H1 (cell line): ENCODE results near the gene RAD9A. TPM values are rescaled to one million over a fixed set of nuclear protein-coding genes. Genes with fewer than 3 reads are reported as not detected.

ENCODE experiments used
- CTCF ChIA-PET: fragments of 300-600 bp; sonication (Branson Sonifier 250); formaldehyde crosslinking; loops from one replicate; lab custom pipeline; 2021; ENCODE audit not compliant: partially characterized antibody; lab: Charles Lee
- POLR2A ChIA-PET: fragments of 300-600 bp; sonication (Branson Sonifier 250); formaldehyde crosslinking; loops from one replicate; lab custom pipeline; 2021; ENCODE audit warnings: inconsistent platforms; ENCODE audit not compliant: partially characterized antibody; lab: Charles Lee
- DNase-seq, 2 experiments: peaks; one replicate each; pipeline versions ENCODE4 v3.0.0 to v3.0.0-alpha.2; 2010 to 2022; ENCODE audit warnings: low spot score in 2 of 2, low read depth in 1 of 2, mixed read lengths in 1 of 2
- FAIRE-seq: peaks from 2 replicates; lab custom pipeline; 2011; peaks lifted over from hg19 to GRCh38; lab: Jason Lieb, UNC
- H2AFZ ChIP-seq: 2 replicates; pipeline ENCODE4 v1.8.1; 2012; ENCODE audit warnings: low read length, inconsistent platforms
- H2AK5ac ChIP-seq: 2 replicates; pipeline ENCODE4 v1.6.1; 2013; ENCODE audit warnings: low read depth, low read length
- H2BK120ac ChIP-seq: replicated peaks from 2 replicates; pipeline ENCODE3; 2013; ENCODE audit warnings: low read depth, low read length, inconsistent platforms
- H2BK12ac ChIP-seq: 2 replicates; pipeline ENCODE4 v1.6.1; 2013; ENCODE audit warnings: low read depth, low read length
- H2BK15ac ChIP-seq: 2 replicates; pipeline ENCODE4 v1.6.1; 2013; ENCODE audit warnings: low read length
- H2BK20ac ChIP-seq: 2 replicates; pipeline ENCODE4 v1.6.1; 2013; ENCODE audit warnings: low read length
- H2BK5ac ChIP-seq: 2 replicates; pipeline ENCODE4 v1.6.1; 2013; ENCODE audit warnings: low read depth, low read length
- H3K14ac ChIP-seq: 2 replicates; pipeline ENCODE4 v1.6.1; 2013; ENCODE audit warnings: inconsistent platforms; ENCODE audit not compliant: insufficient read length
- H3K18ac ChIP-seq: 2 replicates; pipeline ENCODE4 v1.6.1; 2013; ENCODE audit warnings: low read length; ENCODE audit errors: extremely low read depth
- H3K23ac ChIP-seq: 2 replicates; pipeline ENCODE4 v1.6.1; 2013; ENCODE audit warnings: inconsistent platforms; ENCODE audit not compliant: insufficient read length
- H3K23me2 ChIP-seq: 2 replicates; pipeline ENCODE4 v1.6.1; 2013; ENCODE audit warnings: low read depth, low read length
- H3K27ac ChIP-seq: 2 replicates; pipeline ENCODE4 v1.6.1; 2011; ENCODE audit warnings: low read depth, low read length, inconsistent platforms
- H3K27me3 ChIP-seq, 4 experiments: replicated peaks in 1 of 4; 1 replicate in 1 of 4; 2 replicates in 3 of 4; pipeline versions ENCODE4 v1.6.1 to v1.8.1; 2011 to 2013; ENCODE audit warnings: low read length in 3 of 4, mild to moderate bottlenecking in 3 of 4, inconsistent platforms in 2 of 4, mixed read lengths in 2 of 4, moderate library complexity in 1 of 4; ENCODE audit not compliant: control insufficient read depth in 3 of 4, insufficient read depth in 3 of 4; ENCODE audit errors: extremely low read depth in 1 of 4
- H3K36me3 ChIP-seq, 4 experiments: 2 replicates each; pipeline versions ENCODE4 v1.6.1 to v1.8.1; 2011 to 2013; ENCODE audit warnings: mild to moderate bottlenecking in 4 of 4, low read length in 3 of 4, moderate library complexity in 2 of 4, control low read depth in 1 of 4, inconsistent platforms in 1 of 4; ENCODE audit not compliant: insufficient read depth in 4 of 4, control insufficient read depth in 2 of 4
- H3K4ac ChIP-seq: replicated peaks from 2 replicates; pipeline ENCODE3; 2013; ENCODE audit warnings: low read length, low read depth, mixed read lengths, inconsistent platforms; ENCODE audit not compliant: insufficient read length
- H3K4me1 ChIP-seq, 4 experiments: replicated peaks in 1 of 4; 1 replicate in 1 of 4; 2 replicates in 3 of 4; pipeline versions ENCODE4 v1.6.1 to v1.8.1; 2011 to 2013; ENCODE audit warnings: low read length in 3 of 4, inconsistent platforms in 2 of 4, mixed read lengths in 1 of 4; ENCODE audit not compliant: insufficient read depth in 4 of 4, control insufficient read depth in 3 of 4
- H3K4me2 ChIP-seq, 2 experiments: 2 replicates each; pipeline versions ENCODE4 v1.6.1 to v1.8.1; 2011 to 2013; ENCODE audit warnings: low read depth in 2 of 2, low read length in 2 of 2, control low read depth in 1 of 2, inconsistent platforms in 1 of 2, mild to moderate bottlenecking in 1 of 2; ENCODE audit not compliant: insufficient read depth in 1 of 2
- H3K4me3 ChIP-seq, 4 experiments: fragments of 200-600, 300-600 bp in 1 of 4; sonication (generic), shearing (Covaris generic), sonication (Bioruptor Twin) in 1 of 4; 2 replicates each; pipeline versions ENCODE4 v1.5.1 to v1.8.1; 2011 to 2016; ENCODE audit warnings: low read length in 4 of 4, low read depth in 3 of 4, control low read depth in 2 of 4, inconsistent platforms in 2 of 4, mild to moderate bottlenecking in 2 of 4, mixed read lengths in 1 of 4, moderate library complexity in 1 of 4; ENCODE audit not compliant: insufficient read depth in 2 of 4; ENCODE audit errors: extremely low read depth in 1 of 4
- H3K56ac ChIP-seq: replicated peaks from 2 replicates; pipeline ENCODE3; 2013; ENCODE audit warnings: low read depth, mild to moderate bottlenecking, mixed read lengths, low read length, inconsistent platforms; ENCODE audit not compliant: insufficient read length
- H3K79me1 ChIP-seq: 2 replicates; pipeline ENCODE4 v1.6.1; 2013; ENCODE audit warnings: low read depth, low read length, control low read depth
- H3K79me2 ChIP-seq, 2 experiments: 2 replicates each; pipeline versions ENCODE4 v1.6.1 to v1.8.1; 2012 to 2013; ENCODE audit warnings: low read length in 2 of 2, mild to moderate bottlenecking in 2 of 2, inconsistent platforms in 1 of 2; ENCODE audit not compliant: insufficient read depth in 2 of 2, control insufficient read depth in 1 of 2
- H3K9ac ChIP-seq, 4 experiments: replicated peaks in 1 of 4; 1 replicate in 1 of 4; 2 replicates in 3 of 4; pipeline versions ENCODE4 v1.6.1 to v1.8.1; 2011 to 2013; ENCODE audit warnings: low read depth in 3 of 4, low read length in 3 of 4, control low read depth in 2 of 4, mild to moderate bottlenecking in 2 of 4, moderate library complexity in 2 of 4, inconsistent platforms in 1 of 4; ENCODE audit errors: extremely low read depth in 1 of 4
- H3K9me3 ChIP-seq, 2 experiments: 2 replicates each; pipeline versions ENCODE4 v1.6.1 to v1.8.1; 2012 to 2013; ENCODE audit warnings: mild to moderate bottlenecking in 2 of 2, moderate library complexity in 2 of 2, control low read depth in 1 of 2, inconsistent platforms in 1 of 2, low read depth in 1 of 2, low read length in 1 of 2, mixed read lengths in 1 of 2; ENCODE audit not compliant: insufficient read depth in 2 of 2
- H4K20me1 ChIP-seq, 2 experiments: replicated peaks in 1 of 2; 2 replicates each; pipeline versions ENCODE3 to v1.8.1; 2011 to 2013; ENCODE audit warnings: inconsistent platforms in 2 of 2, low read length in 2 of 2, mild to moderate bottlenecking in 1 of 2; ENCODE audit not compliant: insufficient read depth in 2 of 2, control insufficient read depth in 1 of 2
- H4K5ac ChIP-seq: 2 replicates; pipeline ENCODE4 v1.6.1; 2013; ENCODE audit warnings: low read length, low read depth, mixed read lengths, inconsistent platforms; ENCODE audit not compliant: insufficient read length
- H4K8ac ChIP-seq: 2 replicates; pipeline ENCODE4 v1.8.0; 2013; ENCODE audit warnings: mild to moderate bottlenecking, moderate library complexity, low read length, inconsistent platforms; ENCODE audit not compliant: insufficient read depth; ENCODE audit errors: extremely low read depth
- H4K91ac ChIP-seq: replicated peaks from 2 replicates; pipeline ENCODE3; 2013; ENCODE audit warnings: low read length, mixed read lengths, inconsistent platforms; ENCODE audit not compliant: insufficient read length
- SIN3A ChIP-seq, 2 experiments: IDR thresholded peaks in 1 of 2; conservative IDR thresholded peaks in 1 of 2; 2 replicates each; pipeline ENCODE4 v1.6.1; 2011 to 2012; ENCODE audit warnings: low read length in 2 of 2, improper control_type of control experiment in 1 of 2, low read depth in 1 of 2, mild to moderate bottlenecking in 1 of 2
- SIRT6 ChIP-seq: IDR thresholded peaks from one replicate; pipeline ENCODE4 v1.7.1; 2012; ENCODE audit warnings: low read length, inconsistent platforms
- WGBS, 2 experiments: shearing (Covaris generic) in 1 of 2; methylation state at CpG; one replicate each; pipeline versions ENCODE4 v1.1.6 to v1.1.7; 2013 to 2015; ENCODE audit warnings: low lambda C conversion rate in 2 of 2, mixed read lengths in 2 of 2, inconsistent platforms in 1 of 2, low coverage in 1 of 2, missing lambda C conversion rate in 1 of 2; ENCODE audit not compliant: insufficient replicate concordance in 2 of 2, insufficient coverage in 1 of 2, insufficient read length in 1 of 2; ENCODE audit errors: extremely low coverage in 1 of 2, missing lambda C conversion rate in 1 of 2; 5-methylcytosine and 5-hydroxymethylcytosine counted together
- polyA plus RNA-seq, 7 experiments: library from polyadenylated mRNA; depleted of rRNA in 3 of 7; stranded (reverse) in 5 of 7; unstranded in 2 of 7; fragments of >200 nt in 5 of 7; fragments of 200-250 nt in 2 of 7; gene quantifications; 1 replicate in 5 of 7; 2 replicates in 1 of 7; 4 replicates in 1 of 7; pipeline versions ENCODE4 v1.2.1 to v1.2.3, GENCODE V29; 2011 to 2013; ENCODE audit warnings: missing spikeins in 2 of 7, mixed read lengths in 2 of 7
- total RNA-seq: library from RNA; stranded (reverse); fragmentation: NEBNext Ultra II Directional; extraction: Animal tissue kit (Norgen Biotek cat#: 25700); gene quantifications from 2 replicates; pipeline ENCODE4 v1.2.1, GENCODE V29; 2021

The RAD9A gene
- total and polyA plus RNA-seq, 2 of the 8 experiments (the other 6 are each of a cell fraction or from before 2014, with no cell fraction given) = 22.2 to 25.5 TPM

- Histone ChIP-seq H3K23ac (no peak overlapping the region), H3K14ac (no peak overlapping the region), H3K23me2 (peaks cover 13% of the 10 kb centered on the region; the same call in 1 of the 2 replicates), H4K20me1 (peaks cover 0 to 3% of the 10 kb centered on the region in 2 experiments), H2BK12ac (peak overlapping the region; percentile 68; the same call in 1 of the 2 replicates), H3K9ac (no peak overlapping the region), H3K18ac (no peak overlapping the region), H2BK120ac (no peak overlapping the region), H2AFZ (no peak overlapping the region), H3K27me3 (peaks cover 0 to 34% (median 27%) of the 10 kb centered on the region in 4 experiments; a peak in 6 of 7 replicates), H4K91ac (no peak overlapping the region), H3K4me2 (no peak overlapping the region), H3K56ac (no peak overlapping the region), H4K5ac (no peak overlapping the region), H3K79me2 (no peaks in the 10 kb centered on the region), H2BK5ac (no peak overlapping the region), H3K4me1 (peaks cover 0 to 27% (median 22%) of the 10 kb centered on the region in 4 experiments; a peak in 6 of 7 replicates), H3K9me3 (no peaks in the 10 kb centered on the region), H3K4me3 (no peak overlapping the region), H4K8ac (no peak overlapping the region), H2AK5ac (0 out of 2 replicates have a peak overlapping the region, but pooled peaks have one; percentile 84), H3K4ac (no peak overlapping the region), H2BK20ac (peak overlapping the region; percentile 40; the same call in 1 of the 2 replicates), H3K27ac (no peak overlapping the region), H3K79me1 (no peaks in the 10 kb centered on the region), H3K36me3 (no peaks in the 10 kb centered on the region), H2BK15ac (no peak overlapping the region)
- FAIRE-seq = no peak
- ChIA-PET POLR2A (interaction anchor here (0.8 to 1.4 kb wide), 5 partner anchors 8 to 177 kb away, joined by 3 to 5 read pairs (median 4); partner anchors contain the start of gene POLD4), CTCF (interaction anchor here (0.7 to 34.8 kb wide), 9 partner anchors 10 to 348 kb away, joined by 3 to 1305 read pairs (median 10); partner anchors contain the start of genes POLD4 and RAD9A)
- DNase-seq = no peak
- WGBS, 2 experiments = 95% methylated on average over 8 of the region's 8 CpGs; no CpG with 5 or more reads in 1 of the 2 experiments
- TF ChIP-seq SIRT6 (no peak), SIN3A (conservative IDR thresholded peaks at IDR 0.05 in 1 of 2, IDR thresholded peaks at IDR 0.05 in 1 of 2; ENCODE audit: low read depth in 1 of 2, low read length in 2 of 2) (no peak)
These were observed 22.5 kb upstream of the RAD9A start for GRCh38 chr11:67369275-67369674.
